Activated CD8-positive, alpha-beta memory T cell treated with anti-CD3 and anti-CD28 coated beads, Interleukin-2, amount 50 U/mL, for 4 hours (primary cell): ENCODE results near the gene PRKAG2.

Experiments
- DNase-seq: peaks from one replicate; pipeline ENCODE4 v3.0.0-alpha.2; 2020

PRKAG2 gene

GRCh38 chr7:151529842-151530241, 347.1 kb downstream of the PRKAG2 start:
- no peak for DNase-seq

- DNase-seq = no peak
Measured at GRCh38 chr7:151524845-151525244, 352.1 kb downstream of the PRKAG2 start.

GRCh38 chr7:151524331-151524730, 352.6 kb downstream of the PRKAG2 start:
- DNase-seq = no peak

- DNase-seq = peak; percentile 48
Measured at GRCh38 chr7:151520419-151521261, 356.3 kb downstream of the PRKAG2 start.

- peak; percentile 98 for DNase-seq
Measured at GRCh38 chr7:151519765-151520418, 357.0 kb downstream of the PRKAG2 start, which contains the start of gene RHEB. TSS of gene RHEB (minus strand) at chr7:151519895. CDS start at chr7:151519511, 384 bp downstream.

GRCh38 chr7:151518947-151519764, 357.8 kb downstream of the PRKAG2 start:
- peak; percentile 65 for DNase-seq

GRCh38 chr7:151518105-151518946, 358.6 kb downstream of the PRKAG2 start:
- peak; percentile 61 for DNase-seq

GRCh38 chr7:151517601-151518104, 359.3 kb downstream of the PRKAG2 start:
- DNase-seq = no peak

GRCh38 chr7:151515276-151515565, 361.7 kb downstream of the PRKAG2 start:
- no peak for DNase-seq

- no peak for DNase-seq
Measured at GRCh38 chr7:151514461-151515275, 362.2 kb downstream of the PRKAG2 start.

- no peak for DNase-seq
Measured at GRCh38 chr7:151513133-151513532, 363.8 kb downstream of the PRKAG2 start.

- no peak for DNase-seq
Measured at GRCh38 chr7:151512353-151512752, 364.6 kb downstream of the PRKAG2 start.

GRCh38 chr7:151511946-151512345, 365.0 kb downstream of the PRKAG2 start:
- DNase-seq = no peak

GRCh38 chr7:151511270-151511669, 365.6 kb downstream of the PRKAG2 start:
- DNase-seq = no peak

- DNase-seq = no peak
Measured at GRCh38 chr7:151509670-151510333, 367.1 kb downstream of the PRKAG2 start.

GRCh38 chr7:151508991-151509390, 367.9 kb downstream of the PRKAG2 start:
- DNase-seq = no peak

- no peak for DNase-seq
Measured at GRCh38 chr7:151507806-151508205, 369.1 kb downstream of the PRKAG2 start.

GRCh38 chr7:151506901-151507382, 370.0 kb downstream of the PRKAG2 start:
- no peak for DNase-seq
